Endodermal cell (in vitro differentiated cells): Measurements from ENCODE around the gene DPP6. TPM values are rescaled to one million over a fixed set of nuclear protein-coding genes. Genes with fewer than 3 reads are reported as not detected.

Source experiments
- DNase-seq: peaks from one replicate; pipeline ENCODE4 v3.0.0-alpha.2; 2017
- H3K27ac ChIP-seq: 2 replicates; pipeline ENCODE4 v1.5.1; 2013; ENCODE audit warnings: mild to moderate bottlenecking, low read depth, low read length, moderate library complexity
- H3K27me3 ChIP-seq: 2 replicates; pipeline ENCODE4 v1.6.1; 2013; ENCODE audit warnings: mild to moderate bottlenecking, low read length, moderate library complexity; ENCODE audit not compliant: insufficient read depth, control insufficient read depth, poor library complexity, severe bottlenecking
- H3K36me3 ChIP-seq: 2 replicates; pipeline ENCODE4 v1.7.0; 2013; ENCODE audit warnings: mild to moderate bottlenecking, low read length, moderate library complexity; ENCODE audit not compliant: control insufficient read depth, insufficient read depth
- H3K4me1 ChIP-seq: one replicate; pipeline ENCODE4 v1.7.0; 2013; ENCODE audit warnings: low read length; ENCODE audit not compliant: control insufficient read depth, insufficient read depth
- H3K4me3 ChIP-seq: 2 replicates; pipeline ENCODE4 v1.5.1; 2013; ENCODE audit warnings: mild to moderate bottlenecking, low read length, moderate library complexity
- H3K9ac ChIP-seq: 2 replicates; pipeline ENCODE4 v1.6.1; 2013; ENCODE audit warnings: mild to moderate bottlenecking, low read length, moderate library complexity; ENCODE audit not compliant: poor library complexity, severe bottlenecking; ENCODE audit errors: extremely low read depth
- H3K9me3 ChIP-seq: 2 replicates; pipeline ENCODE4 v1.6.1; 2013; ENCODE audit warnings: mild to moderate bottlenecking, low read length, moderate library complexity; ENCODE audit not compliant: control insufficient read depth
- H3K27ac Mint-ChIP-seq: 2 replicates; pipeline ENCODE4 v1.8.0; 2020; ENCODE audit warnings: mixed read lengths
- H3K27me3 Mint-ChIP-seq: 2 replicates; pipeline ENCODE4 v1.8.0; 2021; ENCODE audit warnings: mild to moderate bottlenecking, mixed read lengths; ENCODE audit not compliant: insufficient read depth
- H3K36me3 Mint-ChIP-seq: 2 replicates; pipeline ENCODE4 v1.8.0; 2020; ENCODE audit warnings: low read depth, mixed read lengths
- H3K4me1 Mint-ChIP-seq: 2 replicates; pipeline ENCODE4 v1.8.0; 2020; ENCODE audit warnings: mixed read lengths
- H3K4me3 Mint-ChIP-seq: 2 replicates; pipeline ENCODE4 v1.8.0; 2020; ENCODE audit warnings: mild to moderate bottlenecking, moderate library complexity, mixed read lengths
- H3K9me3 Mint-ChIP-seq: 2 replicates; pipeline ENCODE4 v1.8.0; 2020; ENCODE audit warnings: mild to moderate bottlenecking, mixed read lengths
- WGBS, 2 experiments: methylation state at CpG; one replicate each; pipeline versions ENCODE4 v1.1.5 to v1.1.7; 2013; ENCODE audit warnings: missing lambda C conversion rate in 2 of 2, mixed read lengths in 1 of 2; ENCODE audit not compliant: insufficient coverage in 1 of 2, insufficient read length in 1 of 2; 5-methylcytosine and 5-hydroxymethylcytosine counted together
- total RNA-seq, 2 donors: library from RNA; stranded (reverse); fragmentation: NEBNext Ultra II Directional in 1 of 2; extraction: Animal tissue kit (Norgen Biotek cat#: 25700) in 1 of 2; gene quantifications; 2 replicates in 1 of 2; 3 replicates in 1 of 2; pipeline ENCODE4 v1.2.1, GENCODE V29; 2021
- TF ChIP-seq, protein P1 (sequence below): fragments of 200-600 bp; sonication (generic); conservative IDR thresholded peaks from 2 replicates; pipeline ENCODE4 v1.5.0; 2021; ENCODE audit warnings: antibody characterized with exemption, mild to moderate bottlenecking

Gene DPP6
- total RNA-seq, 2 donors from 2014 or later: 1.7 to 3.0 TPM

DNA sequence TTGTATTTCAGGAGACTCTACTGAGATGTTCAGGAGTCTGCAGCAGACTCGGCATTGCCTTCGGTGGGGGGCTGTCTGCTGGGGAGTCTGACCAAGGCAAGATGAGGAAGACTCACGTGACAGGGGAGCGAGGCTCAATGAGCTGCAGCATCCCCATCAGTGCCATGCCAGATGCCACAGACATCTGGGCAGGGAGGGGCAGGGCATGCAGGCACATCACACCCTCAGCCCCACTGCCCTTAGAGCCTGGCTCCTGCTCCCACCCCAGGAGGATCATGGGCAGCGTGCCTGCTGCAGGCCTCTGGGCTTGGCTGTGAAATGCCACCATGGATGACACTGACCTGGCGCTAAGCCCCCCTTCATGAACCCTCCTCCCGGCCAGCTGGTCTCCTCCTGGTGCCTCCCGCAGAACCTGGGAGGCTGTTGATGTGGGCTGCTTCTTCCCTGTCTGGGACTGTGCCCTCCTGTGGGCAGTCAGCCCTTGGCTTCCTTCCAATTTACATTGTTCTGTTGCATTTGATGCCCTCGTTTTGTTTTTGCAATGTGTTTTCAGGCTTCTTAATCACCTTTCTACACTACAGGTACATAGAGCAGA is 715.7 kb downstream of the DPP6 start:
- Histone ChIP-seq H3K36me3 (no peaks in the 10 kb centered on the region), H3K9me3 (no peaks in the 10 kb centered on the region), H3K4me1 (no peaks in the 10 kb centered on the region), H3K27ac (no peak overlapping the region), H3K4me3 (no peak overlapping the region), H3K27me3 (no peaks in the 10 kb centered on the region), H3K9ac (no peak overlapping the region)
- H3K36me3 Mint-ChIP-seq: no peaks in the 10 kb centered on the region
- TF ChIP-seq, protein P1, sequence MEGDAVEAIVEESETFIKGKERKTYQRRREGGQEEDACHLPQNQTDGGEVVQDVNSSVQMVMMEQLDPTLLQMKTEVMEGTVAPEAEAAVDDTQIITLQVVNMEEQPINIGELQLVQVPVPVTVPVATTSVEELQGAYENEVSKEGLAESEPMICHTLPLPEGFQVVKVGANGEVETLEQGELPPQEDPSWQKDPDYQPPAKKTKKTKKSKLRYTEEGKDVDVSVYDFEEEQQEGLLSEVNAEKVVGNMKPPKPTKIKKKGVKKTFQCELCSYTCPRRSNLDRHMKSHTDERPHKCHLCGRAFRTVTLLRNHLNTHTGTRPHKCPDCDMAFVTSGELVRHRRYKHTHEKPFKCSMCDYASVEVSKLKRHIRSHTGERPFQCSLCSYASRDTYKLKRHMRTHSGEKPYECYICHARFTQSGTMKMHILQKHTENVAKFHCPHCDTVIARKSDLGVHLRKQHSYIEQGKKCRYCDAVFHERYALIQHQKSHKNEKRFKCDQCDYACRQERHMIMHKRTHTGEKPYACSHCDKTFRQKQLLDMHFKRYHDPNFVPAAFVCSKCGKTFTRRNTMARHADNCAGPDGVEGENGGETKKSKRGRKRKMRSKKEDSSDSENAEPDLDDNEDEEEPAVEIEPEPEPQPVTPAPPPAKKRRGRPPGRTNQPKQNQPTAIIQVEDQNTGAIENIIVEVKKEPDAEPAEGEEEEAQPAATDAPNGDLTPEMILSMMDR: no peak
- no peaks in the 10 kb centered on the region for H3K9me3 Mint-ChIP-seq
- H3K4me3 Mint-ChIP-seq: no peak overlapping the region
- peaks cover 5% of the 10 kb centered on the region for H3K4me1 Mint-ChIP-seq
- H3K27me3 Mint-ChIP-seq: no peaks in the 10 kb centered on the region
- WGBS, 2 experiments: 89 to 93% methylated on average over 6 to 9 of the region's 9 CpGs
- no peak for DNase-seq
- H3K27ac Mint-ChIP-seq: no peak overlapping the region

DNA sequence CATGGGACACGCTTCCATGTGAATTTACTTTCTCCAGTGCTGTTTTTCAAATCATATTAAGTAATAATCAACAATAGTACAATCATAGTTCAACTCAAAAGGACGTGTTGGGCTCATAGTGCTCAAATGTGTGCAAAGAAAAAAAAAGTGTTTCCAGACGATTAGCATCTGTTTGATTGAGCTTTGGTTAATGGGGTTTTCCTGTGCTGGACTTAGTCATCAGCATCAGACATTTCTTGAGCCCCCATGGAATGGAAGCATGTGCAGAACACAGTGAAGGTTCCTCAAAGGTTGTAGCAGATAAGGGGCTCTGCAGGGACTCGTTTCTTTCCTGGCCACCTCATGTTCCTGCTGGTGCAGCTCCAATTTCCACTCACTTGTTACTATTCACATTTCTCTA is 716.8 kb downstream of the DPP6 start:
- no peak overlapping the region for H3K27ac ChIP-seq
- Mint-ChIP-seq H3K27ac (no peak overlapping the region), H3K27me3 (no peaks in the 10 kb centered on the region), H3K4me1 (peaks cover 5% of the 10 kb centered on the region), H3K36me3 (no peaks in the 10 kb centered on the region), H3K9me3 (no peaks in the 10 kb centered on the region), H3K4me3 (no peak overlapping the region)
- WGBS, 2 experiments: 84 to 90% methylated on average over 3 to 4 of the region's 4 CpGs
- H3K4me3 ChIP-seq: no peak overlapping the region
- no peaks in the 10 kb centered on the region for H3K4me1 ChIP-seq
- H3K9me3 ChIP-seq: no peaks in the 10 kb centered on the region
- TF ChIP-seq, protein P1: no peak
- no peaks in the 10 kb centered on the region for H3K36me3 ChIP-seq
- H3K9ac ChIP-seq: no peak overlapping the region
- no peak for DNase-seq
- no peaks in the 10 kb centered on the region for H3K27me3 ChIP-seq

DNA sequence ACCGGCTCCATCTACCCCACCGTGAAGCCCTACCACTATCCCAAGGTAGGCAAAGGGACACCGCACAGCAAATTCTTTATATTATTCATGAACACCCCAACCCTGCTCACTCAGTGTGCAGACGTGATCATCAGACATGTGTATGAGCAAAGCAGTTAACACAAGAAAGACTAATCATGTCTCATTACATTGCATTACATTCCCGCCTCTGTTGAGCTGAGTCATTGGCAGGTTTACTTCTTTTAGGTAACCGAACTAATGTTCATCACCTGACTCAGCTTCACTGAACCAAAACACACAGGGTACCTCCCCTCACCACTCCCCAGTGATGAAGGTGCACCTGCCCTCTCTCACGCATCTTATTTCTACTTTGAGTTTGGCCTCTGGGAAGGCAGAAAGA is 717.3 kb downstream of the DPP6 start:
- Mint-ChIP-seq H3K9me3 (no peaks in the 10 kb centered on the region), H3K27me3 (no peaks in the 10 kb centered on the region), H3K4me1 (peaks cover 5% of the 10 kb centered on the region), H3K27ac (no peak overlapping the region), H3K4me3 (no peak overlapping the region), H3K36me3 (no peaks in the 10 kb centered on the region)
- Histone ChIP-seq H3K9ac (no peak overlapping the region), H3K4me3 (no peak overlapping the region), H3K4me1 (no peaks in the 10 kb centered on the region), H3K9me3 (no peaks in the 10 kb centered on the region), H3K27ac (no peak overlapping the region), H3K36me3 (no peaks in the 10 kb centered on the region), H3K27me3 (no peaks in the 10 kb centered on the region)
- 88 to 95% methylated on average over 4 to 7 of the region's 7 CpGs for WGBS, 2 experiments
- TF ChIP-seq, protein P1: no peak
- no peak for DNase-seq
